SJCRH30 (cell line): Measurements from ENCODE around the gene FSTL4. TPM values are rescaled to one million over a fixed set of nuclear protein-coding genes. Genes with fewer than 3 reads are reported as not detected.

ENCODE experiments used
- DNase-seq, 2 experiments: peaks; one replicate each; pipeline ENCODE4 v3.0.0-alpha.2; 2015 to 2020
- H3K27ac ChIP-seq: fragments of 250-450 bp; sonication (Bioruptor Pico); 2 replicates; pipeline ENCODE4 v1.5.1; 2020; ENCODE audit warnings: mild to moderate bottlenecking, moderate library complexity
- H3K27me3 ChIP-seq: fragments of 250-450 bp; sonication (Bioruptor Pico); 2 replicates; pipeline ENCODE4 v1.5.1; 2020; ENCODE audit warnings: mild to moderate bottlenecking, moderate library complexity
- H3K36me3 ChIP-seq: fragments of 250-450 bp; sonication (Bioruptor Pico); 2 replicates; pipeline ENCODE4 v1.5.1; 2020; ENCODE audit warnings: mild to moderate bottlenecking, moderate library complexity
- H3K4me1 ChIP-seq: fragments of 250-450 bp; sonication (Bioruptor Pico); 2 replicates; pipeline ENCODE4 v1.5.1; 2020; ENCODE audit warnings: mild to moderate bottlenecking, moderate library complexity
- H3K4me3 ChIP-seq: fragments of 250-450 bp; sonication (Bioruptor Pico); 2 replicates; pipeline ENCODE4 v1.5.1; 2020; ENCODE audit warnings: mild to moderate bottlenecking, moderate library complexity
- H3K9me3 ChIP-seq: fragments of 250-450 bp; sonication (Bioruptor Pico); replicated peaks from 2 replicates; pipeline ENCODE4 v1.5.1; 2020; ENCODE audit warnings: mild to moderate bottlenecking, moderate library complexity
- total RNA-seq: library from RNA; depleted of rRNA; stranded (reverse); fragments of >200 nt; shearing (Covaris generic); gene quantifications from 2 replicates; pipeline ENCODE4 v1.2.3, GENCODE V29; 2014

Gene FSTL4
- total RNA-seq, 1 experiment from 2014 or later, result 7.1 TPM

DNA sequence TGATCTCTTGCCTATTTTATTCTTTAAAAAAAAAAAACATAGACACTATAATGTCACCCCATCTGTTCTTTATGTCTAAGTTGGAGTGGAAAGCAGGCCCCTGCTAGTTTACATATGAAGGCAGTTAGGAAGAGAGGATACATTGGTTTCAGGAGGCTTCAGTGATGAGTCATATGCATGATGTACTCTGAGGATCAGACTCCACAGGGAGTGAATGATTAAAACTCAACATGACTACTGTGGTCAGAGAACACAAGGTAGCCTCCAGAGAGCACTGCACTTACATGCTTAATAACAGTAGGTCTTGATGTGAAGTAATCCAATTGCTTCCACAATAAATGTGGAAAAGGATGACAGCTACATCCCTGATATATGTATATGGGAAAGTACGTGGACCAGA lies 22.7 kb upstream of the FSTL4 start:
- Histone ChIP-seq H3K36me3 (no peaks in the 10 kb centered on the region), H3K27me3 (no peaks in the 10 kb centered on the region), H3K27ac (no peak overlapping the region), H3K4me1 (peaks cover 3% of the 10 kb centered on the region; the same call in 1 of the 2 replicates), H3K4me3 (no peak overlapping the region), H3K9me3 (no peaks in the 10 kb centered on the region)
- peak in 1 of 2 experiments; percentile 48 for DNase-seq

DNA sequence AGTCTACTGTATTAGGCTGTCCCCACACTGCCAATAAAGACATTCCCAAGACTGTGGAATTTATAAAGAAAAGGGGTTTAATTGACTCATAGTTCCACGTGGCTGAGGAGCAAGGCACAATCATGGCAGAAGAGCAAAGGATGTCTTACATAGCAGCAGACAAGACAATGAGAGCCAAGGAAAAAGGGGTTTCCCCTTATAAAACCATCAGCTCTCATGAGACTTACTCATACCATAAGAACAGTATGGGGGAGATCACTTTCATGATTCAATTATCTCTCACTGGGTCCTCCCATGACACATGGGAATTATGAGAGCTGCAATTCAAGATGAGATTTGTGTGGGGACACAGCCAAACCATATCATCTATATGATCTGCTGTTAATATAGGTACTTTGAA lies 14.8 kb upstream of the FSTL4 start:
- H3K4me1 ChIP-seq, result no peaks in the 10 kb centered on the region
- H3K36me3 ChIP-seq, result no peaks in the 10 kb centered on the region
- H3K27me3 ChIP-seq, result no peaks in the 10 kb centered on the region
- no peak overlapping the region for H3K4me3 ChIP-seq
- DNase-seq, result no peak
- H3K9me3 ChIP-seq, result no peaks in the 10 kb centered on the region
- H3K27ac ChIP-seq, result no peak overlapping the region

DNA sequence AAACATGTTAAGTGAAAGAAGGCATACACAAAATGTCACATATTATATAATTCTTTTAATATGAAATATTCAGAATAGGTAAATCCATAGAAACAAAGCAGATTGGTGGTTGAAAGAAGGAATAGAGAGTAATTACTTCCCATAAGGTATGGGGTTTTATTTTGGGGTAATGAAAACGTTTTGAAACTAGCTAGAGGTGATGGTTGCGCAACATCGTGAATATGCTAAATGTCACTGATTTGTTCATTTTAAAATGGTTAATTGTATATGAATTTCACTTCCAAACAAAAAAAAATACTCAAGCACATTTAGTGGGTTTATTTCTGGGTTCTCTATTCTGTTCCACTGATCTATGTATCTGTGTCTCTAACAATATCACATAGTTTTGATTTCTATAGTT lies 12.0 kb upstream of the FSTL4 start:
- DNase-seq, result no peak
- no peaks in the 10 kb centered on the region for H3K9me3 ChIP-seq
- H3K36me3 ChIP-seq, result no peaks in the 10 kb centered on the region
- no peak overlapping the region for H3K27ac ChIP-seq
- H3K4me3 ChIP-seq, result no peak overlapping the region
- H3K4me1 ChIP-seq, result no peaks in the 10 kb centered on the region
- H3K27me3 ChIP-seq, result no peaks in the 10 kb centered on the region

DNA sequence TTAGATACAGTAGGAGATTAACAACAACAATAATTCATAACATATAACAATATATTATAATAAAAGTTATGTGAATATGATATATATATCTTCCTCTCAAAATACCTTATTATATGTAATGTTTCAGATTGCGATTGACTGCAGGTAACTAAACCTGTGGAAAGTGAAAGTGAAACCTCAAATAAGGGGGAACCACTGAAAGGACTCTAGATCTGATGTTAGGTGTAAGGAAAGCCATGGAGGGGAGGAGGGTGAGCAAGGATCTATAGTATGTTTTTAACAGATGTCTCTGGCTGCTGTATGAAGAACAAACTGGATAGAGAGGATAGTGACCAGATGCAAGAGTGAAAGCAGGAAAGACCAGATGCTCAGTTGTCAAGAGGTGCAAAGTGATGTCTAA lies 5.8 kb upstream of the FSTL4 start:
- Histone ChIP-seq H3K4me3 (no peak overlapping the region), H3K27me3 (no peaks in the 10 kb centered on the region), H3K27ac (no peak overlapping the region), H3K4me1 (no peaks in the 10 kb centered on the region), H3K36me3 (no peaks in the 10 kb centered on the region), H3K9me3 (no peaks in the 10 kb centered on the region)
- DNase-seq, result no peak

DNA sequence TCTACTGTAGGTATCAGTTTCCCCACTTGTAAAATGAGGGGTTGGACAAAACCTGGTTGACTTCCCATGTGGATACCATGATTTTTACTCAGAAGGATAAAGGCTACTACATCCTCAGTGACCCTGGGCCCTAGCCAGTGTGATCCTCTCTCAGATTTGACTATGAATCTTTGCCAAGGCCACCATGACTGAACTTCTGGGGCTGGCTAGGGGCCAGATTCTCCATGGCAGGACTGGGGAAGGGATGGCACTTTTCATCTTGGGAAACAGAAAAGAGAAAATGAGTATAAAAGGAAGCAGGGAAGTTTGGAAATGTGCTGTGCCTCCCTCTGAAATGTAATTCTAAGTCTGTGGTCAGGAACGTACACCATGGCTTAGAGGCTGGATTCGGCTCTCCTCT lies 1.4 kb upstream of the FSTL4 start:
- H3K4me3 ChIP-seq, result no peak overlapping the region
- no peaks in the 10 kb centered on the region for H3K4me1 ChIP-seq
- no peaks in the 10 kb centered on the region for H3K27me3 ChIP-seq
- no peaks in the 10 kb centered on the region for H3K9me3 ChIP-seq
- DNase-seq, result no peak
- H3K27ac ChIP-seq, result no peak overlapping the region
- no peaks in the 10 kb centered on the region for H3K36me3 ChIP-seq

DNA sequence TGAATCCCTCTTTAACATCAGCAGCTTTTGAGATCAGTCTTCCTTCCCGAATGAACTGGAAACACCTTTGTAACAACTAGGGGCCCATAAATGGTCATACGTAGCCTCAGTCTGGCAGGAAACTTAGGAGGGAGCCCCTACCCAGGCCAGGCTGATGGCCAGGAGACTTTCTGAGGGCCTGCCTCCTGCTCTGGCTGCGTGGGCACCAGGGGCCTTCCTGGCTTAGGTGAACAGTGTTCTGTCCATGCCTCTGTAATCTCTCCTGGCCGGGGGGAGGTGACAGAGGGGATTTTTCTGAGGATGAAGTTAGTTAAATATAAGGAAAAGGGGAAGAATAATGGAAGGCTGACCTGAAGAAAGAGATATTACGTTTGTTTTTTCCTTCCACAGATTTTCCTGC lies 843 bp upstream of the FSTL4 start:
- DNase-seq, result no peak
- Histone ChIP-seq H3K27me3 (no peaks in the 10 kb centered on the region), H3K36me3 (no peaks in the 10 kb centered on the region), H3K9me3 (no peaks in the 10 kb centered on the region), H3K4me1 (no peaks in the 10 kb centered on the region), H3K4me3 (no peak overlapping the region), H3K27ac (no peak overlapping the region)

DNA sequence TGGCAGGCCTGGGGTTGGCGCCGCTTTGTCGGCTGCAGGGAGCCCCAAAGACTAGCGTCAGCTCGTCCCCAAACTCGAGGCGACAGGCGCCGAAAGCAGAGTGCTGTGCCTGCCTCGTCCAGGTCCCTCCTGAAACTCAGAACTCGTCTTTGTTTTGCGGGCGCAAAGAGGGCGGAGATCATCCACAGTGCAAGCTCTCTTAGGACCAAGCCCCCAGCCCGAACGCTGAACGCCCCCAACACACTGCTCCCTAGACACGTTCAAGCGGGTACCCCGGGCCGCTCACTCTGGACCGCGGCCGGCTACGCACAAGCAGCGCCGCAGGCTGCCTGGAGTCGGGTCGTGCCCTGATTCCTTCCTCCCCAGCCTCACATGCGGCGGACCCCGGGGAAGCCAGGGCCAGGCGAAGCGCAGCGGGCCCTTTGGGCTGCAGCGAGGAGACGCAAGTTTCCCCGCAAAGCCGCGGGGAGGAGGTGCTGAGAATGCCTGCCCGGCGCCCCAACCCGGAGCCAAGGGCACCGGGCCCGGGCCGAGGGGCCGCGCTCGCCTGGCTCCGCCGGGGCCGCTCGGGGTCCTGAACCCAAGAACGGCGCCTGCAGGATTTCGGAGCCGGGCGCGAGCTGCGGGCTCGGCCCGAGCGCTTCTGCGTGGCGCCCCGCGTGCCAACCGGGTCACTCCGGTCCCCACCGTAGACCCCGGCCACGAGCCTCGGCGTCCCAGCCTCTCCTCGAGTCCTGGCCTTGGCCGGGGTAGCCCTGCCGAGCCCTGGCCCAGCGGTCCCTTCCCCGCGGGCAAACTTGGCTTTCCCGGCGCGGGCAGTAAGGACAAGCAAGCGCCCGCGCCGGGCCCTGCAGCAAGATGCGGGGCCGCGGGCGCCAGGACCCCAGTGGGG lies 738 bp downstream of the FSTL4 start:
- Histone ChIP-seq H3K9me3 (no peaks in the 10 kb centered on the region), H3K27me3 (no peaks in the 10 kb centered on the region), H3K4me1 (peaks cover 10% of the 10 kb centered on the region; the same call in 1 of the 2 replicates), H3K4me3 (no peak overlapping the region; the same call in 1 of the 2 replicates), H3K27ac (no peak overlapping the region), H3K36me3 (no peaks in the 10 kb centered on the region)
- no peak for DNase-seq

DNA sequence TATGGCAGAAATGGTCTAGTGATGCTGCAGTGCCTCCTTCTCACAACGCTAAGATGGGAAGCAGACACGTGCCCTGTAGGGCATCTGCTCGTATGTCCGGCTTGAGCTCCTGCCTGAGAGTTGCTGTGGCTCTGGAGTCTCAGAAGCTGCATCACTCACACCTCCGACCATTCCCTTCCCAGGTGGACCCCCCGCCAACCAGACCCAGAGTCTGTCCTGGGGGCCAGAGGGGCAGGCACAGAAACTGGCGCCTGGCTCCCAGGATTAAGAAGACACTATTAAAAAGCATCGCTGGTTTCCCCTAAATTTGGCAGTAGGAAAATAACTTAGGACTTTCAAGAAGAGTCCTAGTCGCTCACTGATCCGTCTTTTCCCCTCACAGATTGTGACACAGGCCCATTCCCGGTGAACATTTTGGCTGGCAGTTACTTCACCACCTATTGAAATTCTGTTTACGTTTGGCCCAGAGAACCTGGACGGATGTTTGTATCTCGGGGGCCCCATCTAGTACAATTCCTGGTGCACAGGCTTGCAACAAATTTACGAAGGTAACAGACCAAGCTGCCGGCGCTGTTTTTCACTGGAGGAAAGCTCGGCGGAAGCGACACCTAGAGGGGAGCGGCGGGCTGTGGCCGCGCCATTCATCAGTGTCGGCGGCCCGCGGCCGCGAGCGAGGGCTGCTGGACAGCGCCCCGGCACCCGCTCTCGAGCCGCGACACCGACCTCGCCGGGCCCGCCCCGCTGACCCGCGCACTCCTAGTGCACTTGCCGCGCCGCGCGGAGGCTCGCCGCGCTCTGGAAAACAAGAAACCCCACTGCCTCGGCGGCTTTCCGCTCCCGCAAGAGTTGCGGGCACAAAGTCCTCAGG lies 1.6 kb downstream of the FSTL4 start:
- peak in 1 of 2 experiments; percentile 24 for DNase-seq
- peaks cover 16% of the 10 kb centered on the region; the same call in 1 of the 2 replicates for H3K4me1 ChIP-seq
- no peak overlapping the region for H3K27ac ChIP-seq
- no peaks in the 10 kb centered on the region for H3K36me3 ChIP-seq
- no peaks in the 10 kb centered on the region for H3K9me3 ChIP-seq
- no peaks in the 10 kb centered on the region for H3K27me3 ChIP-seq
- H3K4me3 ChIP-seq, result no peak overlapping the region; the same call in 1 of the 2 replicates

DNA sequence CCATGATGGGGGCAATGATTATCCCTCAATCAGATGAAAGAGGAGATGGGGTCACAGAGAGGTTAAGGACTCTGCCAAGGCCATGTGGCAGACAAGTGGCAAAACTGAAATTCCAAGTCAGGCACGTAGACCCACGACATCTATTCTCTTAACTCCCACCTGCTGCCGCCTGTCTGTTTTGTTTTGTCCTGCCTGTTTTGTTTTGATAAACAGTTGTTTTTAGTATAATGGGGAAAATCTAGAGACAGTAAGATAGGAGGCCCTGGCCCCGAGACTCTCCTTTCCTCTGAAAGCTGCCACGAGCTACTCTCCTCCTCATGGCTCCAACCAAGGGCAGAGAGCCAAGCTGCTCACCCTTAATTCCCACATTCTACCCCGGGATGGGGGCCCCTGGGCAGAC lies 4.9 kb downstream of the FSTL4 start:
- no peak overlapping the region for H3K27ac ChIP-seq
- no peaks in the 10 kb centered on the region for H3K27me3 ChIP-seq
- H3K36me3 ChIP-seq, result no peaks in the 10 kb centered on the region
- no peak overlapping the region for H3K4me3 ChIP-seq
- peaks cover 23% of the 10 kb centered on the region; the same call in 1 of the 2 replicates for H3K4me1 ChIP-seq
- no peaks in the 10 kb centered on the region for H3K9me3 ChIP-seq
- DNase-seq, result peak; percentile 42 to 53

DNA sequence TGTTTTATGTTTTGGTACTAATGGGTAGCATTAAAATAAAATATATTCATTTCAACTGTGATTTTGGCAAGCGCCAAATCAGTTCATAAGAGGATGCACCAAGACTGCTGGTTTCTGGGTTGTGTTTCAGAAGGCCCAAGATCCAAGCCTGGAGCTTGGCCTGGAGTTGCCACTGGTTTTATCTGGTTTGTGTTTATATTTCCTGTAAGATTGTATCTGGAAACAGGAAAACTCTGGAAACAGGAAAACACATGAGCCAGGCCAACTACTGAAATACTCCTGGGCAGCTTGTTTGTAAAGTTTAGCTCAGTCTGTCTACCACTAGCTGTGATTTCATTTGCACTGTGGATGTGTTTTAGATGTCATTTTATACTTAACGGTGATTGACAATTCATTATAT lies 5.5 kb downstream of the FSTL4 start:
- Histone ChIP-seq H3K4me3 (no peak overlapping the region), H3K27me3 (no peaks in the 10 kb centered on the region), H3K27ac (no peak overlapping the region), H3K4me1 (peaks cover 23% of the 10 kb centered on the region; the same call in 1 of the 2 replicates), H3K9me3 (no peaks in the 10 kb centered on the region), H3K36me3 (no peaks in the 10 kb centered on the region)
- no peak for DNase-seq

DNA sequence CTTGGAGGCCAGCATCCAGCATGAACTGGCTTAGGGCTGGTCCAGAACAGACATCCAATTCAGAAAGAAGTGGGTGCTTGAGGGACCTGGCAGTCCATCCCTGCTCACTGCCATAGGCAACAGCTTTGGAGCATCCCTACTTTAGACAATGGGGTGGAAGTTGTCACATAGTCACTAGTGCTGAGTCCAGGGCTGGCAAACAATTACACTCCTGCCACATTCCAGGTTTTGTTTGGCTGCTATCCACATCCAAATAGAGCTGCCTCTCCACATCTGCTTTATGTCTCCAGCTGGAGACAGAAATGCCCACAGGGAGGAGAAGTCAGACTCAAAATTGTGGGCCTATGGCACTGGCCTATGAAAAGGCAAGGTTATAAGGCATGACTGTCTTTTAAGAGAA lies 7.0 kb downstream of the FSTL4 start:
- H3K4me1 ChIP-seq, result peaks cover 23% of the 10 kb centered on the region; the same call in 1 of the 2 replicates
- no peaks in the 10 kb centered on the region for H3K9me3 ChIP-seq
- no peaks in the 10 kb centered on the region for H3K27me3 ChIP-seq
- no peak overlapping the region for H3K27ac ChIP-seq
- H3K4me3 ChIP-seq, result no peak overlapping the region
- H3K36me3 ChIP-seq, result no peaks in the 10 kb centered on the region
- peak in 1 of 2 experiments; percentile 33 for DNase-seq

DNA sequence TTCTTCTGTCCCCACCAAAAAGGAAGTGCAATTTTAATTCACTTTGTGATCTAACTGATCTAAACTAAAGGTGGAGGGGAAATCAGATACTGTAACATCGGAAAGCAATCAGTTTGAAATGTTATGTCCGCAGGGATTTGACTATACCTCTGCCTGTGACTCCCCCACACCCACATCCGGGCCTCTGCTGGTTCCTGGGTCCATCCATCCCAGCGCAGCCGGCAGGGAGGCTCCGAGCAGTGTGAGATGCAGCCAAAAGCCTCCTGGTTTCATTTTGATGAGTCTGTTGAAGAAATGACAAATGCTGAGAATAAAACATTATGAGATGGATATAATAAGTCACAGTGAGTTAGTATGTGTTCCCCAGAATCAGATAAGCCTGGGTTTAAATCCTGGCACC lies 8.6 kb downstream of the FSTL4 start:
- Histone ChIP-seq H3K4me3 (no peak overlapping the region), H3K36me3 (no peaks in the 10 kb centered on the region), H3K27me3 (no peaks in the 10 kb centered on the region), H3K9me3 (no peaks in the 10 kb centered on the region), H3K4me1 (peaks cover 23% of the 10 kb centered on the region; the same call in 1 of the 2 replicates), H3K27ac (no peak overlapping the region)
- DNase-seq, result no peak

DNA sequence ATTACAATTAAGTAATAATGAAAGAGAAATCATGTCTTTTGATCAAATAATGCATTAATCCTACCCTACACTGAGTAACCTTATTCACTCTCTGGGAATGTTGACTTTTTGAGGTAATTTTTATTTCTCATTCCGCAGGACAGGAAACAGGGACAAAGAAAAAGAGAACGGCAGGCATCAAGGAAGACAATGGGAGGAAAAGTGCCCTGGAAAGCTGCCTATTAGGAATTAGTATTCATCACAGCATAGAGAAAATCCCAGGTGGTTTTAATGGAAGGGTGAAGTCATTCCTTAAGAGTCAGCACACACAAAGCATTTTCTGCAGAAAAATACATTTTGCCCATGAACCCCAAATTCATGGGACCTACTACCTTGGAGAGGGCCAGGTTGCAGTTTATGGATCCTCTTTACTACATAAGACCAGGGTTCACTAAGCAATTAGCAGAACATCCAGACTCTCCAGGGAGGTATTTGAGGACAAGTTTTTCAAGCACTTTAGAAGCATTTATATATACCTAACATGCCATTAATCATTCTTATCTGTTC lies 9.4 kb downstream of the FSTL4 start:
- H3K4me1 ChIP-seq, result peaks cover 23% of the 10 kb centered on the region; the same call in 1 of the 2 replicates
- no peak for DNase-seq
- H3K27ac ChIP-seq, result no peak overlapping the region
- H3K27me3 ChIP-seq, result no peaks in the 10 kb centered on the region
- no peaks in the 10 kb centered on the region for H3K9me3 ChIP-seq
- no peaks in the 10 kb centered on the region for H3K36me3 ChIP-seq
- no peak overlapping the region for H3K4me3 ChIP-seq

DNA sequence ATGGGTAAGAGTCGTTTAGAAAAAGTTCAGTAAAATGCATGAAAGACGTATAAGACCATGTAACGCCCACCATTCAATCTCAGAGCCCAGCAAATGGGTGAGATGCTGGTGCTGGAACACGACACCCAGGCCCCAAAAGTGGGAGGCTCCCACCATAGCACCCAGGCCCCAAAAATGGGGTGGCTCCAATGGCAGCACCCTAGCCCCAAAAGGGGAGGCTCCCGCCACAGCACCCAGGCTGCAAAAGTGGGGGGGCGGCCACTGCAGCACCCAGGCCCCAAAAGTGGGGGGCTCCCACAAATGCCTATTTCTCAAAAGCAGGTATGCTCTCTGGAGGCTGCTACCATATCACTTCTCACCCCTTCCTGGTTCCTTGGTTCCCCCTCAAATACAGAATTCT lies 12.7 kb downstream of the FSTL4 start:
- no peak overlapping the region for H3K4me3 ChIP-seq
- no peaks in the 10 kb centered on the region for H3K9me3 ChIP-seq
- DNase-seq, result no peak
- no peaks in the 10 kb centered on the region for H3K27me3 ChIP-seq
- peaks cover 3% of the 10 kb centered on the region; the same call in 1 of the 2 replicates for H3K4me1 ChIP-seq
- no peaks in the 10 kb centered on the region for H3K36me3 ChIP-seq
- H3K27ac ChIP-seq, result no peak overlapping the region

DNA sequence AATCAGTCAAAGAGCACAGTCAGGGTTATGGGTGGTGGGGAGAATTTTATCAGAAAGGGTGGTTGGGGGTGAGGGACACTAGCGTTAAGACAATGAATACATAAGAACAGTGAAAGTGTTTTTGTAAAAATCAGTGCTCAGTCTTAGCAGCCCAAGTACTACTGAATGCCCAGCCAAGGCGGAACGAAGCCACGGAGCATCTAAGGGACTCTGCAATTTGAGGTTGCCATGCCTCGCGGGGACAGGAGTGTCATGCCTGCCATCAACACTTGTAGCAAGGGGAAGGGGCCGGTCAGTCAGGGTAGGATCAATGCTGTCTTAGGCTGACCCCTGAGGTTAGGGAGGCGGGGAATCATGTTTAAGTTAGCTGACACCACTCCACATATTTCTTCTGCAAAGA lies 13.3 kb downstream of the FSTL4 start:
- H3K4me3 ChIP-seq, result no peak overlapping the region
- peaks cover 3% of the 10 kb centered on the region; the same call in 1 of the 2 replicates for H3K4me1 ChIP-seq
- no peak for DNase-seq
- H3K27me3 ChIP-seq, result no peaks in the 10 kb centered on the region
- no peaks in the 10 kb centered on the region for H3K9me3 ChIP-seq
- H3K36me3 ChIP-seq, result no peaks in the 10 kb centered on the region
- no peak overlapping the region for H3K27ac ChIP-seq
